Measurements from ENCODE around the gene MLLT10.
"Not testable (repeated sequence)": the region's sequence is repeated elsewhere in the genome, so short reads cannot be mapped to it uniquely, and the experiment has no call there.

The MLLT10 gene

GRCh38 chr10:21570761-21571521 lies 36.9 kb downstream of the MLLT10 start:
- Histone ChIP-seq H3K79me2 (ENCODE audit: insufficient read depth, low read length) (peaks cover 99% of the 10 kb centered on the region), H2AFZ (ENCODE audit: low read depth, low read length) (no peak overlapping the region), H3K4me1 (ENCODE audit: insufficient read depth, low read length) (no peaks in the 10 kb centered on the region), H3K27ac (ENCODE audit: low read length) (no peak overlapping the region), H3K36me3 (ENCODE audit: insufficient read depth, low read length) (peaks cover 15% of the 10 kb centered on the region), H4K20me1 (ENCODE audit: insufficient read depth, low read length) (peaks cover 31% of the 10 kb centered on the region), H3K4me3 (ENCODE audit: low read depth in 1 of 2, low read length in 2 of 2) (no peak overlapping the region), H3K9me3 (ENCODE audit: insufficient read depth, low read length, severe bottlenecking) (no peaks in the 10 kb centered on the region), H3K9ac (ENCODE audit: low read depth, low read length) (no peak overlapping the region), H3K4me2 (ENCODE audit: insufficient read depth, low read length) (no peak overlapping the region), H3K27me3 (ENCODE audit: insufficient read depth, low read length, poor library complexity) (no peaks in the 10 kb centered on the region)
- TF ChIP-seq, protein P1, sequence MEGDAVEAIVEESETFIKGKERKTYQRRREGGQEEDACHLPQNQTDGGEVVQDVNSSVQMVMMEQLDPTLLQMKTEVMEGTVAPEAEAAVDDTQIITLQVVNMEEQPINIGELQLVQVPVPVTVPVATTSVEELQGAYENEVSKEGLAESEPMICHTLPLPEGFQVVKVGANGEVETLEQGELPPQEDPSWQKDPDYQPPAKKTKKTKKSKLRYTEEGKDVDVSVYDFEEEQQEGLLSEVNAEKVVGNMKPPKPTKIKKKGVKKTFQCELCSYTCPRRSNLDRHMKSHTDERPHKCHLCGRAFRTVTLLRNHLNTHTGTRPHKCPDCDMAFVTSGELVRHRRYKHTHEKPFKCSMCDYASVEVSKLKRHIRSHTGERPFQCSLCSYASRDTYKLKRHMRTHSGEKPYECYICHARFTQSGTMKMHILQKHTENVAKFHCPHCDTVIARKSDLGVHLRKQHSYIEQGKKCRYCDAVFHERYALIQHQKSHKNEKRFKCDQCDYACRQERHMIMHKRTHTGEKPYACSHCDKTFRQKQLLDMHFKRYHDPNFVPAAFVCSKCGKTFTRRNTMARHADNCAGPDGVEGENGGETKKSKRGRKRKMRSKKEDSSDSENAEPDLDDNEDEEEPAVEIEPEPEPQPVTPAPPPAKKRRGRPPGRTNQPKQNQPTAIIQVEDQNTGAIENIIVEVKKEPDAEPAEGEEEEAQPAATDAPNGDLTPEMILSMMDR (IDR thresholded peaks at IDR 0.05; ENCODE audit: borderline replicate concordance, extremely low read depth, low read length, poor library complexity, severe bottlenecking), result no peak
- TF ChIP-seq EZH2 (IDR thresholded peaks at IDR 0.05; ENCODE audit: borderline replicate concordance, low read depth, low read length, severe bottlenecking), result no peak
- DNase-seq (no peak), ATAC-seq (ENCODE audit: insufficient read depth, low read depth) (no peak)

DNA sequence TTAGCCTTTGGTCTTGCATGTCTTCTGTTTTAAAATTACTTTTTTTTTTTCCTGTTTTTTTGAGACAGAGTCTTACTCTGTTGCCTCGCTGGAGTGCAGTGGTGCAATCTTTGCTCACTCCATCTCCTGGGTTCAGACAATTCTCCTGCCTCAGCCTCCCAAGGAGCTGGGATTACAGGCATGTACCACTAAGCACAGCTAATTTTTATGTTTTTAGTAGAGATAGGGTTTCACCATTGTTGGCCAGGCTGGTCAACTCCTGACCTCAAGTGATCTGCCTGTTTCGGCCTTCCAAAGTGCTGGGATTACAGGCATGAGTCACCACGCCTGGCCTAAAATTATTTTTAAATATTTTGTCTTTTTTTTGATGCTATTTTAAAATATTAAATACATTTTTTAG lies 38.5 kb downstream of the MLLT10 start:
- peaks cover 27% of the 10 kb centered on the region for H4K20me1 ChIP-seq (ENCODE audit: insufficient read depth, low read length)

GRCh38 chr10:21574514-21574913 lies 40.5 kb downstream of the MLLT10 start:
- H3K9ac ChIP-seq (ENCODE audit: low read depth, low read length); H3K4me1 ChIP-seq (ENCODE audit: insufficient read depth, low read length); H3K4me3 ChIP-seq (ENCODE audit: low read depth in 1 of 2, low read length in 2 of 2); DNase-seq; H3K27ac ChIP-seq (ENCODE audit: low read length); H3K9me3 ChIP-seq (ENCODE audit: insufficient read depth, low read length, severe bottlenecking); H3K4me2 ChIP-seq (ENCODE audit: insufficient read depth, low read length); ATAC-seq (ENCODE audit: insufficient read depth, low read depth); H2AFZ ChIP-seq (ENCODE audit: low read depth, low read length); H3K27me3 ChIP-seq (ENCODE audit: insufficient read depth, low read length, poor library complexity): not testable (repeated sequence)
- peaks cover 98% of the 10 kb centered on the region for H3K79me2 ChIP-seq (ENCODE audit: insufficient read depth, low read length)
- peaks cover 12% of the 10 kb centered on the region for H3K36me3 ChIP-seq (ENCODE audit: insufficient read depth, low read length)
- H4K20me1 ChIP-seq (ENCODE audit: insufficient read depth, low read length), result peaks cover 27% of the 10 kb centered on the region; the same call in 1 of the 2 replicates

More for the DNA sequence above, 38.5 kb downstream of the MLLT10 start:
- Histone ChIP-seq H2AFZ (ENCODE audit: low read depth, low read length) (no peak overlapping the region), H3K9me3 (ENCODE audit: insufficient read depth, low read length, severe bottlenecking) (no peaks in the 10 kb centered on the region), H3K36me3 (ENCODE audit: insufficient read depth, low read length) (peaks cover 12% of the 10 kb centered on the region), H3K4me3 (ENCODE audit: low read depth in 1 of 2, low read length in 2 of 2) (no peak overlapping the region), H3K9ac (ENCODE audit: low read depth, low read length) (no peak overlapping the region), H3K79me2 (ENCODE audit: insufficient read depth, low read length) (peaks cover 98% of the 10 kb centered on the region), H3K4me2 (ENCODE audit: insufficient read depth, low read length) (no peak overlapping the region), H3K27me3 (ENCODE audit: insufficient read depth, low read length, poor library complexity) (no peaks in the 10 kb centered on the region), H3K27ac (ENCODE audit: low read length) (no peak overlapping the region), H3K4me1 (ENCODE audit: insufficient read depth, low read length) (no peaks in the 10 kb centered on the region)
- ATAC-seq (ENCODE audit: insufficient read depth, low read depth) (no peak), DNase-seq (no peak)
- TF ChIP-seq, protein P1 (IDR thresholded peaks at IDR 0.05; ENCODE audit: borderline replicate concordance, extremely low read depth, low read length, poor library complexity, severe bottlenecking), result no peak
- no peak for TF ChIP-seq EZH2 (IDR thresholded peaks at IDR 0.05; ENCODE audit: borderline replicate concordance, low read depth, low read length, severe bottlenecking)

- H4K20me1 ChIP-seq (ENCODE audit: insufficient read depth, low read length), result peaks cover 22% of the 10 kb centered on the region; the same call in 1 of the 2 replicates
- no peak overlapping the region for H3K4me2 ChIP-seq (ENCODE audit: insufficient read depth, low read length)
- no peaks in the 10 kb centered on the region for H3K4me1 ChIP-seq (ENCODE audit: insufficient read depth, low read length)
- H3K79me2 ChIP-seq (ENCODE audit: insufficient read depth, low read length), result peaks cover 94% of the 10 kb centered on the region
- H3K9ac ChIP-seq (ENCODE audit: low read depth, low read length), result no peak overlapping the region
- H3K27ac ChIP-seq (ENCODE audit: low read length), result no peak overlapping the region
- H3K36me3 ChIP-seq (ENCODE audit: insufficient read depth, low read length), result peaks cover 10% of the 10 kb centered on the region
- TF ChIP-seq, protein P1 (IDR thresholded peaks at IDR 0.05; ENCODE audit: borderline replicate concordance, extremely low read depth, low read length, poor library complexity, severe bottlenecking), result no peak
- TF ChIP-seq EZH2 (IDR thresholded peaks at IDR 0.05; ENCODE audit: borderline replicate concordance, low read depth, low read length, severe bottlenecking), result no peak
- no peaks in the 10 kb centered on the region for H3K27me3 ChIP-seq (ENCODE audit: insufficient read depth, low read length, poor library complexity)
- no peaks in the 10 kb centered on the region for H3K9me3 ChIP-seq (ENCODE audit: insufficient read depth, low read length, severe bottlenecking)
- no peak overlapping the region for H2AFZ ChIP-seq (ENCODE audit: low read depth, low read length)
- no peak for ATAC-seq (ENCODE audit: insufficient read depth, low read depth)
- DNase-seq, result no peak
- no peak overlapping the region for H3K4me3 ChIP-seq (ENCODE audit: low read depth in 1 of 2, low read length in 2 of 2)
Measured at GRCh38 chr10:21579291-21579690, 45.3 kb downstream of the MLLT10 start.

- not testable (repeated sequence) for H3K9ac ChIP-seq (ENCODE audit: low read depth, low read length); H3K4me2 ChIP-seq (ENCODE audit: insufficient read depth, low read length); H3K4me3 ChIP-seq (ENCODE audit: low read depth in 1 of 2, low read length in 2 of 2); H3K9me3 ChIP-seq (ENCODE audit: insufficient read depth, low read length, severe bottlenecking); H3K4me1 ChIP-seq (ENCODE audit: insufficient read depth, low read length); H3K27me3 ChIP-seq (ENCODE audit: insufficient read depth, low read length, poor library complexity); H2AFZ ChIP-seq (ENCODE audit: low read depth, low read length); H3K27ac ChIP-seq (ENCODE audit: low read length); DNase-seq
- ATAC-seq (ENCODE audit: insufficient read depth, low read depth), result 0 out of 3 replicates have a peak, but pooled peaks have one; percentile 31
- H3K36me3 ChIP-seq (ENCODE audit: insufficient read depth, low read length), result peaks cover 24% of the 10 kb centered on the region
- peaks cover 22% of the 10 kb centered on the region; the same call in 1 of the 2 replicates for H4K20me1 ChIP-seq (ENCODE audit: insufficient read depth, low read length)
- H3K79me2 ChIP-seq (ENCODE audit: insufficient read depth, low read length), result peaks cover 88% of the 10 kb centered on the region
Measured at GRCh38 chr10:21581421-21581834, 47.4 kb downstream of the MLLT10 start.

Data from DND-41 (cell line).